Measurements from ENCODE around the gene RPL18. TPM values are rescaled to one million over a fixed set of nuclear protein-coding genes. Genes with fewer than 3 reads are reported as not detected.

Gene RPL18
- total RNA-seq, 3 donors from 2014 or later (not counting 1 experiment from before 2014, with no cell fraction given): 900 to 1,086 (median 1,066) TPM

- under 1% methylated on average over 38 of the region's 38 CpGs for WGBS (ENCODE audit: insufficient coverage)
- Mint-ChIP-seq H3K4me3 (peak overlapping the region; percentile 95), H3K36me3 (no peaks in the 10 kb centered on the region), H3K4me1 (peaks cover 39 to 51% of the 10 kb centered on the region in 2 donors), H3K9me3 (peaks cover 0 to 4% of the 10 kb centered on the region in 2 donors), H3K27ac (peak overlapping the region; percentile 99), H3K27me3 (ENCODE audit: low read depth in 2 of 2) (no peaks in the 10 kb centered on the region)
- Histone ChIP-seq H3K36me3 (ENCODE audit: control insufficient read depth, insufficient read depth, low read length) (peaks cover 8% of the 10 kb centered on the region), H3K4me3 (ENCODE audit: low read length) (peak overlapping the region; percentile 72), H3K4me1 (ENCODE audit: control insufficient read depth, insufficient read depth, low read length) (peaks cover 52% of the 10 kb centered on the region), H3K27ac (ENCODE audit: low read length) (peak overlapping the region; percentile 97), H3K27me3 (ENCODE audit: control insufficient read depth, insufficient read depth, low read length) (no peaks in the 10 kb centered on the region), H3K9me3 (ENCODE audit: control insufficient read depth, insufficient read depth, low read length) (no peaks in the 10 kb centered on the region)
- intact Hi-C loops (cut with micrococcal nuclease): loop anchor here (2.0 to 10.0 kb wide), 7 partner anchors 19 to 1005 kb away; partner anchors contain the start of genes GYS1, PPP1R15A, RPL18 and RRAS
- DNase-seq: peak; percentile 99 to 100
- no peak for TF ChIP-seq CTCF (IDR thresholded peaks at IDR 0.05)
- peak; percentile 70 to 87 (median 76) for ATAC-seq
These were observed 18.5 kb upstream of the RPL18 start for GRCh38 chr19:48637449-48637947.

GRCh38 chr19:48636859-48637448 lies 18.0 kb upstream of the RPL18 start, which contains the start of gene DBP:
Gene DBP (minus strand): TSS chr19:48637379. CDS start chr19:48636994, 385 bp downstream.
- DNase-seq (no peak), ATAC-seq (no peak)
- WGBS (ENCODE audit: insufficient coverage): under 1% methylated on average over 40 of the region's 40 CpGs
- no peaks in the 10 kb centered on the region for H3K27me3 ChIP-seq (ENCODE audit: control insufficient read depth, insufficient read depth, low read length)
- H3K36me3 ChIP-seq (ENCODE audit: control insufficient read depth, insufficient read depth, low read length): peaks cover 11% of the 10 kb centered on the region
- Mint-ChIP-seq H3K27ac (peak within 1 kb of the TSS; percentile 99), H3K36me3 (no peaks in the 10 kb centered on the region), H3K9me3 (peaks cover 0 to 4% of the 10 kb centered on the region in 2 donors), H3K4me1 (peaks cover 39 to 51% of the 10 kb centered on the region in 2 donors), H3K27me3 (ENCODE audit: low read depth in 2 of 2) (no peaks in the 10 kb centered on the region), H3K4me3 (peak within 1 kb of the TSS; percentile 95)
- no peaks in the 10 kb centered on the region for H3K9me3 ChIP-seq (ENCODE audit: control insufficient read depth, insufficient read depth, low read length)
- H3K4me3 ChIP-seq (ENCODE audit: low read length): peak within 1 kb of the TSS; percentile 72
- TF ChIP-seq CTCF (IDR thresholded peaks at IDR 0.05): no peak
- H3K27ac ChIP-seq (ENCODE audit: low read length): peak within 1 kb of the TSS; percentile 97
- intact Hi-C loops (cut with micrococcal nuclease): loop anchor here (2.0 to 10.0 kb wide), 7 partner anchors 18 to 1005 kb away; partner anchors contain the start of genes GYS1, PPP1R15A, RPL18 and RRAS
- peaks cover 55% of the 10 kb centered on the region for H3K4me1 ChIP-seq (ENCODE audit: control insufficient read depth, insufficient read depth, low read length)

GRCh38 chr19:48635966-48636858 lies 17.2 kb upstream of the RPL18 start:
- peak overlapping the region; percentile 72 for H3K4me3 ChIP-seq (ENCODE audit: low read length)
- H3K9me3 ChIP-seq (ENCODE audit: control insufficient read depth, insufficient read depth, low read length): no peaks in the 10 kb centered on the region
- no peaks in the 10 kb centered on the region for H3K27me3 ChIP-seq (ENCODE audit: control insufficient read depth, insufficient read depth, low read length)
- Mint-ChIP-seq H3K4me3 (peak overlapping the region; percentile 95), H3K4me1 (peaks cover 39 to 51% of the 10 kb centered on the region in 2 donors), H3K36me3 (no peaks in the 10 kb centered on the region), H3K9me3 (peaks cover 0 to 4% of the 10 kb centered on the region in 2 donors), H3K27ac (peak overlapping the region; percentile 99), H3K27me3 (ENCODE audit: low read depth in 2 of 2) (no peaks in the 10 kb centered on the region)
- H3K27ac ChIP-seq (ENCODE audit: low read length): peak overlapping the region; percentile 56
- peak in 1 of 2 donors; percentile 57 for DNase-seq
- H3K36me3 ChIP-seq (ENCODE audit: control insufficient read depth, insufficient read depth, low read length): peaks cover 18% of the 10 kb centered on the region
- ATAC-seq: no peak
- 2% methylated on average over 32 of the region's 35 CpGs for WGBS (ENCODE audit: insufficient coverage)
- peaks cover 59% of the 10 kb centered on the region for H3K4me1 ChIP-seq (ENCODE audit: control insufficient read depth, insufficient read depth, low read length)
- intact Hi-C loops (cut with micrococcal nuclease): loop anchor here (2.0 to 10.0 kb wide), 7 partner anchors 17 to 1006 kb away; partner anchors contain the start of genes GYS1, PPP1R15A, RPL18 and RRAS
- TF ChIP-seq CTCF (IDR thresholded peaks at IDR 0.05): no peak

Measured in natural killer cell (primary cell).